ENCODE results near the gene NPHP4.

The NPHP4 gene

GRCh38 chr1:5908461-5909375 is 83.5 kb downstream of the NPHP4 start:
- DNase-seq, result no peak

DNA sequence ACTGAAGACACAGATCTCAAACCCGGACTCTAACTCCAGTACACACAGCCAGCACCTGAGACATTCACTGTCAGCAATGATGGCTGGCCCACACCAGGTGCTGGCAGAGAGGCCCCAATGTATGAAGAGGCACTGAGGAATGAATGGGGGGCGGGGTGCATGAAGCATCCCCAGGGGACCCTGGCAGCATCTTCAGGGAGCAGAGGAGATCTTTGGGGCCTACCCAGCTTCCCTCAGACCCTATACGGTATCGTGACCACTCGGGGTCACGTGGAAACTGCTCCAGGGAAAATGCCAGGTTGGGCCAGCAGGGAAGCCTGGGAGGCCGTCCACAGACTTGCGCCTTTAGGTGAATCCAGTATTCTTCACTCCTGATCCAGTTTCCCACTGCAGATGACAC is 84.3 kb downstream of the NPHP4 start:
- no peak for DNase-seq

- no peak for DNase-seq
Measured at GRCh38 chr1:5907386-5907785, 84.8 kb downstream of the NPHP4 start.

DNA sequence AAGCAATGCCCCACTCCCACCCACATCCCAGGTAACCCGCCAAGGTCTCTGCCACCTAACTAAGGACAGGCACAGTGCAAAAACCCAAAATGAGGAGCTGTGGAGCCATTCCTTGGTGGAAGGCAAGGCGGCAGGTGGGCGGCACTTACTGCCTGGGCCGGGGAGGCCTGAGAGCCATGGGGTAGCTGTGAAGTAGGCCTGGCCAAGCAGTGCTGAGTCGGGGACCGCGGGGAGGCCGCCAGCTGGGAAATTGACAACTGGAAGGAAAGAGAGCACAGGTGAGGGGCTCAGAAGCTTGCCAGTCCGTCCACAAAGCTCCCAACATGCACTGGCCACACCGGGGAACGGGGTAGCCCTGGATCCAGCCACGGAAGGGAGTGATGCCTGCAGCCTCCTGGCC is 85.3 kb downstream of the NPHP4 start:
- no peak for DNase-seq

DNA sequence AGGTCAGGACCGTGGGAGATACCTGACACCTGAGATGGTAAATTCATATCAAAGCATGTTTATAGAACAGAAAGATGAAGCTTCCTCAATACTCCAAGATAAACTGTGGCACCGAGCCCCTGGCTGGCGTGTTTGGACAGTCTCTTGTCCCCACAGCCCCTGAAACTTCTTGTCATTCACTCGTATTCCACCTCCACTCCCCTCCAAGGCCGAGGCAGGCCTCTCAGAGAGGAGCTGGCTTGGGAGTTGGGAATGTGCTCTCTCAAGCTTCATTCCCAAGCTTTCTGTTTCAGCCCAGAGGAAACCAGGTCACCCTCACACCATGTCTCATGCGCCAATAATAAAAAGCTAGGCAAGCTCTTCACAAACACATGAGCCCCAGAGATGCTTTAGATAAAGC is 86.1 kb downstream of the NPHP4 start:
- DNase-seq, result no peak

DNA sequence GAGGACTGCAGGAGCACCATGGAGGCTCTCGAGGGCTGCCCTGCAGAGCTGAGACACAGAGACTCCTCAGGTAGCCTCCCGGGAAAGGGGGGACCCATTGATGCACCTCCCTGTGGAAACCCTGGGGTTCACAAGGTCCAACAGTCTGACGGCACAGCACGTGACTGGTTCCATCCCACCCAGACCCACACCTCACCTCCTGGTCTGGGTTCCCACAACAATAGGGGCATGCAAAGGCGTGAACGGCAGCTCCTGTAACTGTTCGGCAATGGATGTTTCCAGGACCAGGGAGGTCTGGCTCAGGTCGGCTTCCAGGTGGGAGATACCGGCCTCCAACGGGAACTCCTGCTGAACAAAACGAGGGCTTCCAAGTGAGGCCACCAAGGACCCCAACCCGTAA is 86.8 kb downstream of the NPHP4 start:
- DNase-seq, result no peak

- no peak for DNase-seq
Measured at GRCh38 chr1:5904551-5904950, 87.7 kb downstream of the NPHP4 start.

DNA sequence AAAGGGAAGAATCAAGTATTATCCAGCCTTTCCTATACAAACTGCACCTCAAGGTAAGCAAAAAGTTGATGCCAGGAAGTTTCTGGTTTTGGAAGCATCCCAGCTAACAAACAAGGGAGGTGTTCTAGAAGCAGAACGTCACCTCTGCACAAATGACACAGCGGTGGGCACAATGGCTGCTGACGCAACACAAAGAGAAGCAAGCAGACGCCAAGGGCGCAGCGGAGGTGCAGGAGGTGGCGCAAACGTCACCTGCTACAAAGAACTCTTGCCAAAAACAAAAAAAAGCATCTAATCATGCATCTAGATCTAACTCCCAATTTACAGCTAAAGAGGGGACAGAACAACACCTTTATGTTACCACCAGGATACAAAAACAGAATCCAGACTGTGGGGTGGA is 88.5 kb downstream of the NPHP4 start:
- DNase-seq, result no peak

GRCh38 chr1:5903031-5903430 is 89.2 kb downstream of the NPHP4 start:
- DNase-seq, result no peak

DNA sequence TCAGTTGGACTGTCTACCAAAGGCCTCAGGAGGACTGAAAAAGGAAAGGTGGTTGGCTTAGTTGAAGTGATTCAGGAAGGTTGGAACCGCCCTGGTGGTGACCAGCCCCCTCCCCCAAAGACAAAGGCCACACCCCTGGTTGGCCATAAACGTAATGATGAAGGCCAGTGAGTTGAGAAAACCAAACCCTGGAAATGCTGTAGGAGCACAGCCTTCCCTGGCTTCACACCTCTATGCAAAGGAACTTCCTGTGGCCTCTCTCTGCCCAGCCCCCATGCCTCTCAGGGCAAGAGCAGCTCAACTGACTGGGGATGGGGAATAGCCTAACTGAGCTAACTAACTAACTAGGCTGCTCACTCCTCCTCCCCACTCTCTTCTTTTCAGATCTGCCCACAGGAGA is 90.4 kb downstream of the NPHP4 start:
- DNase-seq, result no peak

- DNase-seq, result no peak
Measured at GRCh38 chr1:5901150-5901549, 91.1 kb downstream of the NPHP4 start.

GRCh38 chr1:5898266-5898665 is 94.0 kb downstream of the NPHP4 start:
- no peak for DNase-seq

DNA sequence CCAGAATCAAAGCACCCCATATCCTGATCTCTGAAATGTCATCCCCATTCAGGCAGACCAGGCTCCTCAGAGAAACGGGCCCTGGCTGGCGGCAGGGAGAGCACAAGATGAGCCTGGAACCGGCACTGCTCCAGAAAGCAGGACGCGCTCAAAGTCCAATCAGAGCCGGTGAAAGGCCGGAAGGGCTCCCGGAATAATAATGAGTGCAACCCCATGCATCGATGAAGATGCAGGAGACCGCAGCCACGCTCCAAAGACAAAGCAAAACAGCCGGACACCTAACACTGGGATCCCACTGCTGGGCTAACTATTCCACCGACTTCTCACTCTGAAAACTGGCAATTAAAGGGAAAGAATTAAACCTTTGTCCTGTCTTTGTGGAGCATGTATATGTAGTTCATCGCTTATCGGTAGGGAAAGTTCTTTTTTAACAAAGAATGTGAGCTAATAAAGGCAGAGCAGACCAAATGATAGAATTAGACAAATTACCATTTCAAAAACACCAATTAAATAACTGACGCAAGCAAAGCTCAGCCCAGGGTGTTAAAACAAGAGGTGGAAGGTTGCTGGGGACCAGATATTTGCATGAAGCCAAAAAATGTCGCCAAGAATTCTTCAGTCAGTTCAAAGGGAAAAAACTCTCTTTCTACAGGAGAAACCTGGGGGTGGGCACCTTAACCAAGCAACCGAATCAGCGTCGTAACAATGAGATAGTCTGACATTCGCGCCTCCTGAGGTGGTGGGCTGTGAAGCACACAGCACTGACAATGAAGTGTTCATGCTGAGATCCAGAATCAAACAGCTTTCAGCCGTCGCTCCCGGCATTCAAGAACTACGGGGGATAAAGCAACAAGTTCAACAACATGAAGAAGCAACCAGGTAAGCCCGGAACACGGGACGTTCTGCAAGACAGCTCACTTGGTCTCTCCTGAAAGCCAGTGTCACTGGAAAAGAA is 95.2 kb downstream of the NPHP4 start:
- no peak for DNase-seq

GRCh38 chr1:5895446-5896406 is 96.5 kb downstream of the NPHP4 start:
- no peak for DNase-seq

DNA sequence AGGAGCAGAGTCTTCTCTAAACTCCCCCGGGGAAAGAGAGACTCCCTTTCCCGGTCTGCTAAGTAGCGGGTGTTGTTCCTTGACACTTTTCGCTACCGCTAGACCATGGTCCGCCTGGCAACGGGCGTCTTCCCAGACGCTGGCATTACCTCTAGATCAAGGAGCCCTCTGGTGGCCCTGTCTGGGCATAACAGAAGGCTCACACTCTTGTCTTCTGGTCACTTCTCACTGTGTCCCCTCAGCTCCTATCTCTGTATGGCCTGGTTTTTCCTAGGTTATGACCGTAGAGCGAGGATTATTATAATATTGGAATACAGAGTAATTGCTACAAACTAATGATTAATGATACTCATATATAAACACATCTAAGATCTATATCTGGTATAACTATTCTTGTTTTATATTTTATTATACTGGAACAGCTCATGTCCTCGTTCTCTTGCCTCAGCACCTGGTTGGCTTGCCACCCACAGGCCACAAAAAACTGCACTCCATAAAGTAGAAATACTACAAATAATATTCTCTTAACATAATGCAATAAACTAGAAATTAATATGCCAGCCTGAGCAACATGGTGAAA is 98.4 kb downstream of the NPHP4 start:
- peak; percentile 8 for DNase-seq

DNA sequence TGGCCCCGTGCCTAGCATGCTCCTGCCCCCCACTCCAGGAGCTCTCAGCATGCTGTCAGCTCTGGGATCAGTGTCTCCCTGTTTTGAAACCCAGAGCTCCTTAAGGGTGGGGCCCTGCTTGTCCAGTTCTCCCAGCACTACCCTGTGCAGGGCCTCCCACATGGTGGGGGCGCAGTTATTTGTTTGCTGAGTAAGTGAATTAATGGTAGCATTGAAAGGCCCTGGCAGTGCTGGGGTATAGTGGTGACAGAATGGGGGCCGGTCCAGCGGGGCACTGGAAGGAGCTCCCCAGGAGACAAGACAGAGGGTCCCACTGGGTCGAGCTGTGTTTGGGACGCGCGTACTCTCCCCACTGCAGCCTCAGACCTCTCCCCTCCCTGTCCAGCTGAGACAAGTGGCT is 99.9 kb downstream of the NPHP4 start:
- DNase-seq, result no peak

DNA sequence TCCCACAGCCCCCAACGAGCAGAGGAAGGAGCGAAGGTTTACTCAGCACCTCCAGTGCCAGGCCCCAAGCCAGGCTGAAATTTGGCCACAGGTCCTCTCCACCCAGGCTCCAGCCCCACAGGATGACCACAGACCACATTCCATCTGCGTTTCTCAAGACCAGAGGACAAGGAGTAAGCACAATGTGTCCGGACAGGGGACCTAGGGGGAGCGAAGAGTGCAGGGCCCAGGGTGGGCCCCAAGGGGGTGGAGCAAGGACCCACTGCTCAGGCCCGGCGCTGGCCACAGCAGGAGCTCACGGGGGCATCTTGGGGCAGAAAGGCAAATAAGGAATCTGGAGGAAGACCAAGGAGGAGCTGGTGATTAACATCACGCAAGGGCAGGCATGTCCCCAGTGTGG is 100.5 kb downstream of the NPHP4 start:
- no peak for DNase-seq

GRCh38 chr1:5891137-5891536 is 101.1 kb downstream of the NPHP4 start:
- no peak for DNase-seq

DNA sequence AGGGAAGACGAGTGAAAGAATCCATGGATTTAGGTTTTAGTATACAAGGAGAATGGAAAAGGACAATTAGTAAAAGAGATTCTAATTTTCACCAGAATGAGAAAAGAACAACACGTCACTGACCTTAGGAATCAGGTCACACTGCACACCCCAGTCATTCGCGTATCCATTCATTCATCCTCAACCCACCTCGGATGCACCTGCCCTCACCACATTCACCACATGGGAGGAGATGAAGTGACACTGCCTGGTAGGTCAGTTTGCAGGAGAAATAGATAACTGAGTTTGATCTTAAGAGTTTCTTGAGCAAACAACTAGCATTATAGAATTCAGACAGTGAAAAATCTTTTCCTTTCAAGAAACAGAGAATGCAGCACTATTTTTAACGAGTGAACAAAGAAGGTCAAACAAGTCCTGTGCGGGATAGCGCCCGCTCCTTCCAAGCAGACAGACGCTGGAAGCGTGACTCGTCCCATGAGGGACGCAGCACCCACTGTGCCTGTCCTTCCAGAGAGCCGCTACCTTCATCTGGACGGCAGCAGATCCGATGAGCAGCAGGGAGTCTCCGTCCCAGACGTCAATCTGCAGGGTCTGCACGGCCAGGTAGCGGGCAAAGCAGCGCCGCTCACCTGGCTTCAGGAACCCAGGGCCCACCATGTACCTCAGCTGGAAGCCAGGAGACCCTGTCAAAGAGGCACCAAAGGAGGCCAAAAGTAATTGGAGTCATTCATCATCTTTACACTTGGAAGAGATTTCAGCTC is 101.7 kb downstream of the NPHP4 start:
- DNase-seq, result no peak

DNA sequence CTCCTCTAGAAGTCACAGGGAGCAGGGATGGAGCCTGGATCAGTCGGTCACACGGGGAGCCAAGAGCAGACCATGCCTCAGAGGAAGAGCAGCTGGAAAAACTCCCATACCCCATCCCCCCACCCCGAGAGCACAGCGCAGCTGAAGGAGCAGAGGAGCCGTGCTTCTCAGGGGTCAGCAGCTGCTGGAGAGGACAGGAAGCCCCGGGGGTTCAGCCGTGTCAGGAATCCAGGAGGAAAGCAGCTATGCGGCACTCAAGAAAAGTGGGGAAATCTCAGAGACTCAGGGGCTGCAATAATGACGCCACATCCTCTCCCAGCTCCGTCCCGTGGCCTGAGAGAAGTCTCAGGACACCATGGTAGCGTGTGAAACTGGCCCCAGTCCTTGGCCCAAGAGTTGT is 102.3 kb downstream of the NPHP4 start:
- DNase-seq, result no peak

DNA sequence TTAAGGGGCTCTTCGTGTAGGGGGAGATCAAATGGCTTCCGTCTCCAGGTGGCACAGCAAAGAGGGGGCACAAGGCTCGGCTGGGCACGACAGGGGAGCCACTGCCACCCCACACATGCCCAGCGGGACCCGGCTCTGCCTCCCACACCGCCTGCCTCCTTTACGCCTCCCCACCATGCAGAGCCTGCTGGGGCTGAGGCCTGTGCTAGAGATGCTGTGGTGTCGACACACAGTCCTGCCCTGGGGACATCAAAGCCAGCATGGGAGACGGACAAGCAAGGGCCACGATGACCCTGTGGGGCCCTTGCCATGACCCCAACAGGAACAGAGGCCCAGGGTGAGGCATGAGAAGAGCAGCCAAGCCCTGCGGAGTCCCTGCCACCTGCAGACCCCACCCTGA is 102.8 kb downstream of the NPHP4 start:
- DNase-seq, result no peak

Measured in NCI-H2171 treated with DMSO at 0.1 percent for 48 hours (cell line).